Gastrocnemius medialis (tissue), 4 donors: ENCODE measurements around the gene GSK3A. TPM values are rescaled to one million over a fixed set of nuclear protein-coding genes. Genes with fewer than 3 reads are reported as not detected.

Experiments
- ATAC-seq, 2 donors: fragments of 150-250 bp; one replicate each; pipeline ENCODE4 v1.9.1; 2016
- DNase-seq, 2 donors: peaks; one replicate each; pipeline ENCODE4 v3.0.0-alpha.2; 2019
- H3K27ac ChIP-seq, 4 donors: fragments of 200-600 bp; sonication (generic); 1 replicate in 1 of 4; 2 replicates in 3 of 4; pipeline ENCODE4 v1.5.1; 2016 to 2018; ENCODE audit warnings: mild to moderate bottlenecking in 2 of 4, moderate library complexity in 1 of 4
- H3K27me3 ChIP-seq, 3 donors: fragments of 200-600 bp; sonication (generic) in 2 of 3; 1 replicate in 1 of 3; 2 replicates in 2 of 3; pipeline versions ENCODE4 v1.5.1 to v1.6.0; 2016 to 2019; ENCODE audit warnings: mild to moderate bottlenecking in 1 of 3, moderate library complexity in 1 of 3
- H3K36me3 ChIP-seq, 2 donors: fragments of 200-600 bp; sonication (generic) in 1 of 2; one replicate each; pipeline ENCODE4 v1.5.1; 2017 to 2018
- H3K4me1 ChIP-seq, 2 donors: fragments of 200-600 bp; sonication (generic) in 1 of 2; one replicate each; pipeline ENCODE4 v1.5.1; 2016 to 2017; ENCODE audit warnings: mild to moderate bottlenecking in 2 of 2
- H3K4me3 ChIP-seq, 4 donors: fragments of 200-600 bp; sonication (generic) in 3 of 4; 1 replicate in 1 of 4; 2 replicates in 3 of 4; pipeline ENCODE4 v1.5.1; 2016 to 2019; ENCODE audit warnings: mild to moderate bottlenecking in 2 of 4
- H3K9me3 ChIP-seq, 3 donors: fragments of 200-600 bp; sonication (generic) in 2 of 3; 1 replicate in 1 of 3; 2 replicates in 2 of 3; pipeline ENCODE4 v1.5.1; 2016 to 2019
- CTCF ChIP-seq, 5 experiments: fragments of 450-650 bp in 3 of 5; fragments of 200-600 bp in 2 of 5; sonication (generic) in 2 of 5; IDR thresholded peaks in 4 of 5; conservative IDR thresholded peaks in 1 of 5; 1 replicate in 4 of 5; 2 replicates in 1 of 5; pipeline ENCODE4 v1.5.1; 2016 to 2019; ENCODE audit warnings: antibody characterized with exemption in 5 of 5, mild to moderate bottlenecking in 3 of 5, moderate library complexity in 3 of 5
- POLR2A ChIP-seq, 2 donors: fragments of 450-650 bp; IDR thresholded peaks; one replicate each; pipeline ENCODE4 v1.6.1; 2017; ENCODE audit warnings: antibody characterized with exemption in 2 of 2, mild to moderate bottlenecking in 2 of 2, moderate library complexity in 2 of 2
- in situ Hi-C, 4 donors: fragments of 200-750 bp; cut with MboI; loops; one replicate each; pipeline versions ENCODE4 v1.15.0 to v1.8.0; 2017; ENCODE audit warnings: low sequenced_read_pairs in 4 of 4
- intact Hi-C: fragments of 100-400 bp; cut with DNase I; formaldehyde crosslinking; loops from one replicate; pipeline ENCODE4 v1.15.1; 2023; ENCODE audit warnings: low total_unique reads
- total RNA-seq, 4 donors: library from RNA; depleted of rRNA; stranded (reverse); fragments of >200 nt; gene quantifications; one replicate each; pipeline versions ENCODE4 v1.1.0 to v1.2.3, GENCODE V29; 2016

GSK3A gene
- total RNA-seq, 4 donors from 2014 or later: 24.2 to 48.0 (median 40.1) TPM

- H3K9me3 ChIP-seq: no peaks in the 10 kb centered on the region
- intact Hi-C loops (no loop called here), in situ Hi-C loops (no loop called here)
- no peak for DNase-seq
- no peak overlapping the region for H3K27ac ChIP-seq
- no peaks in the 10 kb centered on the region for H3K27me3 ChIP-seq
- no peak overlapping the region for H3K4me3 ChIP-seq
- ATAC-seq: no peak
- no peaks in the 10 kb centered on the region for H3K4me1 ChIP-seq
- H3K36me3 ChIP-seq: peaks cover 0 to 75% of the 10 kb centered on the region in 2 donors
- no peak for TF ChIP-seq CTCF (IDR thresholded peaks at IDR 0.05 in 4 of 5, conservative IDR thresholded peaks at IDR 0.05 in 1 of 5)
- no peak for TF ChIP-seq POLR2A (IDR thresholded peaks at IDR 0.05)
Measured at GRCh38 chr19:42226886-42227285, 15.5 kb downstream of the GSK3A start.

- Histone ChIP-seq H3K36me3 (peaks cover 0 to 64% of the 10 kb centered on the region in 2 donors), H3K4me1 (peaks cover 6 to 7% of the 10 kb centered on the region in 2 donors), H3K27ac (no peak overlapping the region), H3K9me3 (no peaks in the 10 kb centered on the region), H3K4me3 (no peak overlapping the region), H3K27me3 (no peaks in the 10 kb centered on the region)
- ATAC-seq (no peak), DNase-seq (no peak)
- TF ChIP-seq POLR2A (IDR thresholded peaks at IDR 0.05) (no peak), CTCF (IDR thresholded peaks at IDR 0.05 in 4 of 5, conservative IDR thresholded peaks at IDR 0.05 in 1 of 5) (no peak)
- intact Hi-C loops: no loop called here
- in situ Hi-C loops: no loop called here
Measured at GRCh38 chr19:42225718-42226292, 16.6 kb downstream of the GSK3A start.

- in situ Hi-C loops: no loop called here
- H3K4me3 ChIP-seq: no peak overlapping the region
- no peak for TF ChIP-seq POLR2A (IDR thresholded peaks at IDR 0.05)
- TF ChIP-seq CTCF (IDR thresholded peaks at IDR 0.05 in 4 of 5, conservative IDR thresholded peaks at IDR 0.05 in 1 of 5): no peak
- H3K27me3 ChIP-seq: no peaks in the 10 kb centered on the region
- peaks cover 9 to 10% of the 10 kb centered on the region in 2 donors for H3K4me1 ChIP-seq
- no peaks in the 10 kb centered on the region for H3K9me3 ChIP-seq
- no peak overlapping the region for H3K27ac ChIP-seq
- peaks cover 0 to 57% of the 10 kb centered on the region in 2 donors for H3K36me3 ChIP-seq
- intact Hi-C loops: no loop called here
- ATAC-seq (no peak), DNase-seq (no peak)
Measured at GRCh38 chr19:42224940-42225717, 17.3 kb downstream of the GSK3A start.

GRCh38 chr19:42220751-42221097, 21.7 kb downstream of the GSK3A start:
- in situ Hi-C loops: no loop called here
- no peaks in the 10 kb centered on the region for H3K27me3 ChIP-seq
- ATAC-seq (no peak), DNase-seq (no peak)
- TF ChIP-seq CTCF (IDR thresholded peaks at IDR 0.05 in 4 of 5, conservative IDR thresholded peaks at IDR 0.05 in 1 of 5) (no peak), POLR2A (IDR thresholded peaks at IDR 0.05) (no peak)
- peaks cover 0 to 17% of the 10 kb centered on the region in 2 donors for H3K36me3 ChIP-seq
- H3K9me3 ChIP-seq: no peaks in the 10 kb centered on the region
- H3K4me1 ChIP-seq: peaks cover 31 to 41% of the 10 kb centered on the region in 2 donors
- intact Hi-C loops: loop anchor here (1.0 kb wide), 1 partner anchor 22 kb away; the partner anchor contains the start of gene GSK3A
- peak overlapping the region; percentile 86 to 97 (median 94) for H3K27ac ChIP-seq
- peak overlapping the region; percentile 71 to 90 (median 88) for H3K4me3 ChIP-seq
